IPS-NIHi7 (cell line): Measurements from ENCODE around the gene RASL11A.
"Not testable (repeated sequence)": the region's sequence is repeated elsewhere in the genome, so short reads cannot be mapped to it uniquely, and the experiment has no call there.

Experiments used
- DNase-seq: peaks from one replicate; pipeline ENCODE4 v3.0.0; 2012; ENCODE audit warnings: mixed read lengths; ENCODE audit errors: extremely low spot score

RASL11A gene

GRCh38 chr13:27267596-27267995, 3.0 kb upstream of the RASL11A start:
- no peak for DNase-seq

- no peak for DNase-seq
These were observed 1.4 kb upstream of the RASL11A start for GRCh38 chr13:27269114-27269665.

- no peak for DNase-seq
These were observed 1.0 kb downstream of the RASL11A start for GRCh38 chr13:27271570-27272096.

- no peak for DNase-seq
These were observed 3.2 kb downstream of the RASL11A start for GRCh38 chr13:27273658-27274425.

- DNase-seq: no peak
These were observed 4.0 kb downstream of the RASL11A start for GRCh38 chr13:27274631-27275030.

- no peak for DNase-seq
These were observed 5.6 kb downstream of the RASL11A start for GRCh38 chr13:27276188-27276587.

- no peak for DNase-seq
These were observed 8.9 kb downstream of the RASL11A start for GRCh38 chr13:27279506-27279905.

GRCh38 chr13:27280009-27280656, 9.5 kb downstream of the RASL11A start:
- DNase-seq: no peak

GRCh38 chr13:27280841-27281240, 10.2 kb downstream of the RASL11A start:
- DNase-seq: no peak

- no peak for DNase-seq
These were observed 10.8 kb downstream of the RASL11A start for GRCh38 chr13:27281420-27281819.

- no peak for DNase-seq
These were observed 13.4 kb downstream of the RASL11A start for GRCh38 chr13:27283906-27284493.

GRCh38 chr13:27288392-27288791, 17.8 kb downstream of the RASL11A start:
- DNase-seq: no peak

- DNase-seq: no peak
These were observed 18.5 kb downstream of the RASL11A start for GRCh38 chr13:27289011-27289665.

- DNase-seq: no peak
These were observed 20.1 kb downstream of the RASL11A start for GRCh38 chr13:27290715-27291114.

- DNase-seq: not testable (repeated sequence)
These were observed 21.3 kb downstream of the RASL11A start for GRCh38 chr13:27291967-27292366.

GRCh38 chr13:27293076-27293691, 22.6 kb downstream of the RASL11A start:
- DNase-seq: no peak

- no peak for DNase-seq
These were observed 23.4 kb downstream of the RASL11A start for GRCh38 chr13:27293873-27294515.

GRCh38 chr13:27295096-27295495, 24.5 kb downstream of the RASL11A start:
- no peak for DNase-seq

GRCh38 chr13:27295660-27296059, 25.0 kb downstream of the RASL11A start:
- DNase-seq: no peak

- no peak for DNase-seq
These were observed 25.9 kb downstream of the RASL11A start for GRCh38 chr13:27296496-27296895.

GRCh38 chr13:27298849-27299248, 28.2 kb downstream of the RASL11A start:
- no peak for DNase-seq
